GM21717 (cell line): ENCODE results near the gene RNPS1.

Experiments
- ATAC-seq: cut with Tn5 transposase; IDR thresholded peaks from one replicate; pipeline ENCODE4 v1.9.1; 2021; ENCODE audit warnings: mild to moderate bottlenecking, moderate library complexity; ENCODE audit not compliant: unreplicated experiment

Gene RNPS1

GRCh38 chr16:2216330-2216729, 51.6 kb downstream of the RNPS1 start:
- no peak for ATAC-seq

GRCh38 chr16:2214719-2214968, 53.3 kb downstream of the RNPS1 start, which contains the start of gene PGP:
TSS of gene PGP (minus strand) at chr16:2214840. CDS start at chr16:2214777, 63 bp downstream.
- ATAC-seq: peak; percentile 70

- peak; percentile 13 for ATAC-seq
Measured at GRCh38 chr16:2213817-2214718, 53.9 kb downstream of the RNPS1 start.

GRCh38 chr16:2212362-2213324, 55.3 kb downstream of the RNPS1 start:
- no peak for ATAC-seq

- no peak for ATAC-seq
Measured at GRCh38 chr16:2211923-2212347, 56.0 kb downstream of the RNPS1 start.

GRCh38 chr16:2210386-2211365, 57.2 kb downstream of the RNPS1 start, which contains the start of gene BRICD5:
TSS of gene BRICD5 (minus strand) at chr16:2210863. CDS start at chr16:2210833, 30 bp downstream.
- no peak for ATAC-seq

GRCh38 chr16:2210009-2210332, 58.0 kb downstream of the RNPS1 start:
- ATAC-seq: no peak

- no peak for ATAC-seq
Measured at GRCh38 chr16:2209258-2210008, 58.5 kb downstream of the RNPS1 start.

GRCh38 chr16:2208772-2209171, 59.2 kb downstream of the RNPS1 start:
- ATAC-seq: no peak

GRCh38 chr16:2208308-2208707, 59.6 kb downstream of the RNPS1 start:
- ATAC-seq: no peak

GRCh38 chr16:2207872-2208271, 60.1 kb downstream of the RNPS1 start:
- ATAC-seq: no peak

- no peak for ATAC-seq
Measured at GRCh38 chr16:2206780-2207433, 61.0 kb downstream of the RNPS1 start.

- ATAC-seq: no peak
Measured at GRCh38 chr16:2206420-2206779, 61.5 kb downstream of the RNPS1 start.

GRCh38 chr16:2205967-2206313, 62.0 kb downstream of the RNPS1 start:
- peak; percentile 12 for ATAC-seq

- ATAC-seq: peak; percentile 43
Measured at GRCh38 chr16:2205104-2205966, 62.6 kb downstream of the RNPS1 start, which contains the start of gene MLST8. TSS of gene MLST8 (plus strand) at chr16:2205454. CDS start at chr16:2206086, 632 bp downstream.

GRCh38 chr16:2204416-2205103, 63.4 kb downstream of the RNPS1 start:
- ATAC-seq: no peak
